Stimulated activated CD8-positive, alpha-beta memory T cell treated with anti-CD3 and anti-CD28 coated beads, Interleukin-2, amount 100 ng/mL, for 48 hours (primary cell): ENCODE results near the gene PIGX.

ENCODE experiments used
- DNase-seq, 2 donors: peaks; one replicate each; pipeline ENCODE4 v3.0.0-alpha.2; 2020; ENCODE audit warnings: low read depth in 2 of 2

PIGX gene

DNA sequence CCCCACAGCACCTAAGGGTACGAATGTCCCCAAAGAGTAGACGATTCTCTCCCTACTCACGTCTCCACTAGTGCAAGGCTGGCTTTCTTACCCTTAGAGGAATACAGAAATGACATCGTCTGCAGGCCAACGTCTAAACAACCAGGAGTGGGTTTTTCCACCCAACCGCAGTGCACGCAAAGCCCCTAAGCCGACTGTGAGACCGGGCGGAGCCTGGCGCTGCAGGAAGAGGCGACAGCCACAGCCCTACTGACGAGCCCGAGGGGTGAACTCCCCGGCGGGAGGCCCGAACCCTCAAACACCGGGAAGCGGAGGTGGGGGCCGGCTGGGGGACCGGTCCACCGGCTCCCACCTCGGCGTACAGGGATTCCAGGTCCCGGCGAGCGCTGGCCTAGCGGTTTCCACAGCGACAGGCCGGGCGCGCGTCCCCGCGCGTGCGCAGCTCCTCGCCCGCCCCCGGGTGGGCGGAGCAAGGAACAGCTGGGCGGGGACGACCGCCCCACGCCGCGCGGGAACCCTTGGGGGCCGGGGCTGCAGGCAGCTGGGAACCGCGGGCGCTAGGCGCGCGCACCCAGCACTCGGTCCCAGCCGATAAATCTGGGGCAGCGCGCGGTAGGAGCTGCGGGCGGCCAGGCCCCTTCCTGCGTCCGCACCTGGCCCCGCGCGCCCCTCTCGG, at the start of gene PIGX, which contains the start of gene CEP19:
TSS of gene PIGX (plus strand) at position 540 of the 676 bp plus-strand sequence.
TSS of gene CEP19 (minus strand) at position 413 of the 676 bp plus-strand sequence. CDS start 3,593 bp downstream, outside the sequence.
- DNase-seq, result peak; percentile 83 to 85

DNA sequence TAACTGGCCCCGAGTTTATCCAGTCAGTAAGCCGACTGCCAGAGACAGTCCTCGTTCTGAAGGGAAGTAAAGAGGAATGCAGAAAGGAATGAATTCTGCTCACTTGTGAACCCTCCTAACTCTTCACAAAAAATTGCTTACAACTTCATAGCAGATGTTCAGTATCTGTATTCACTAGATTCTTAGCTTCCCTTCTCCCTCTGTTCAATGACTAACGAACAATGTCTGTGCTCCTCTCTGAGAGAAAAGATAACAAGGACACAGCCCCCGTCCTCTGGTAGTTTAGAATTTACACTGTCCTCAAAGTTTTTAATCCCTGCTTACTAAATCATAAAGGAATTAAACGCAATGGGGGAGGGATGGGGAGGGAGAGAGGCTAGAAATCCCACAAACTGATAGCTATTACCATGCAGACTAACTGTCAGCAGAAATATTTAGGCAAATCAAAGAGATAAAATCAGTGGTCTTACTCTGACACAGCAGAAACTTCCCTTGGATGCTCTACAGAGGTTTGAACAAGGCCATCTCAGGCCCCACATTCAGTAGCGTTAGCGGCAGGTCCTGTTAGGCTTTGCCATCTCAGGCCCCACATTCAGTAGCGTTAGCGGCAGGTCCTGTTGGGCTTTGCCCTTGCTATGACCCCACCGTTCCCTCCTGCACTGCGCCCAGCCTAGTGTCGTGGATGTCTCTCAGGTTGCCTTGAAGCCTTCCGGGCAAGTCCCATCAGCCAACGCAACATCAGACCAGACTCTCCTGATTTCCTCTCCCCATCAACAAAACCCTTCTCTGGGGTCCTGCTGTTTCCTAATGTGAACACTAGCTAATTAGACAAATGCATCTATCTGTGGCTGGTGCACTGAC, 49.2 kb upstream of the PIGX start:
- DNase-seq, result no peak

DNA sequence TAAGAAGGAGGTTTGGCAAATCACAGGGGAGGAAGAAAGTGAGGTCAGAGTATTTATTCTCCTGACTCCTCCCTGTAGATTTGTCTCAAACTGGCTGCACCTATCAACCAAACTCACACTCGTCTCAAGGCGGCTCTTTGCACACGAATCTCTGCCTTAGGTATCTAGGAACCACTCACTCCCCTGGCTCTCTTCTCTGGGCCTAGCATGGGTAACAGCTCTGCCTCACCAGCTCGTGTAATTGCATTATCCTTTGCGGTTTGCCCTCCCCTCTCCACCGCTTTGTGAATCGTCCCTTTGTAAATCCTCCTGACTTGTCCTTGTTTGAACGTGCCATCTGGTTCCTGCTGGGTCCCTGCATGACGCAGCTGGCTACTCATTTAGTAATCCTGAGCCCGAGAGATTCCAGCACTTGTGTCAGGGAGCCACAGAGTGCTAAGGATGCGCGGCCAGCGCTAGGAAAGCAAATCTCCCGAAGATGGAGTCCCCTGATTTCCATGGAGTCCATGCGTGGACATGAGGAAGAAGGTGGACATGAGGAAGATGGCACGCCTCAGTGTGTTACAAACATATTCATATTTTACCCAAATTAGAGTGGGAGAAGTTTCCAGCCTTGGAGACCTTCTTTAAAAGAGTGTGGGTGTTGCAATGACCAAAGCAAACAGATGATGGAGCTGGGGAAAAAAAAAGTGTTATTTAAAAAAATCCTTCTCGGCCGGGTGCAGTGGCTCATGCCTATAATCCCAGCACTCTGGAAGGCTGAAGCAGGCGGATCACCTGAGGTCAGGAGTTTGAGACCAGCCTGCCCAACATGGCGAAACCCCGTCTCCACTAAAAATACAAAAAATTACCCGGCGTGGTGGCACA, 45.9 kb upstream of the PIGX start:
- no peak for DNase-seq

DNA sequence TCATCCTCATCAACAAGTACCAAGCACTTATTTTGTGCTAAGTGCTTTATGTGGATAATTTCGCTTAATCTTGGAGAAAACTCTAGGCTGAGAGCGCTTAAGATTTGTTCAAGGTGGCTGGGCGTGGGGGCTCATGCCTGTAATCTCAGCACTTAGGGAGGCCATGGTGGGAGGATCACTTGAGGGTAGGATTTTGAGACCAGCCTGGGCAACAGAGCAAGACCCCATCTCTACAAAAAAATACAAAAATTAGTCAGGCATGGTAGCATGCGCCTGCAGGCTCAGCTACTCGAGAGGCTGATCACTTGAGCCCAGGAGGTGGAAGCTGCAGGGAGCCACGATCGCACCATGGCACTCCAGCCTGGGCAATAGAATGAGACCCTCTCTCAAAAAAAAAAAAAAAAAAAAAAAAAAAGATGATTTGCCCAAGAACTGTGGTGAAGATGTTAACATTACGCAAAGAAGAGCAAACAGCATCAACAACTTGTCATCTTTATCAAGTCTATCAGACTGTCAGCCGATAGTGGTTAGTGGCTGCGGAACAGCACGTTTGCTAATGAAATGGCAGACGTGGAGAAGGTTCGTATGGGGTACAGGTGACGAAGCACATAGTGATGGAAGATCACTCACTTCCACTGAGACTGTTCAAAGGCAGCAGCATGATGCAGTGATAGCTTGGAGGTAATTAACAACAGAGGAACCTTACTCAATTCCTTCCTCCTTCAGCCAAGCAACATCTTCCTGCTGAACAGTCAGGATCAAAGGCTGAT, 44.9 kb upstream of the PIGX start:
- no peak for DNase-seq

DNA sequence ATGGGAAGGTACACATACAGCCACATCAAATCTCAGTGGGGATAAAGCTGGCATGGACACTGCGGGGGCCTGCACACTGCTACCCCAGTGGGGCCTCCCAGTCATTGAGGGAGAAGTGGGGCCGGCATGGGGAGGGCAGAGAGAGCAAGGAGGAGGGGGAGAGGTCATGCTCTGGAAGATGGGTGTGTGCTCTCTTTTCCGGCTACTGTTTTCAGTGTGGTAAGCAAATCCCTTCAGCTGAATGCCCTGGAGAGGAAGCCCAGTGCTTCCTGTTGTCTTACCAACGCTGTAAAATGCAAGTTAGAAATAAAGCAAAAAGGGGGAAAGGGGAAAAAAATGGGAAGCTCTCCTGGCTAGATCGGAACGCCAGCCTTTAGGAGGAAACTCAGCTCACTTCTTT, 41.8 kb upstream of the PIGX start:
- DNase-seq, result no peak

DNA sequence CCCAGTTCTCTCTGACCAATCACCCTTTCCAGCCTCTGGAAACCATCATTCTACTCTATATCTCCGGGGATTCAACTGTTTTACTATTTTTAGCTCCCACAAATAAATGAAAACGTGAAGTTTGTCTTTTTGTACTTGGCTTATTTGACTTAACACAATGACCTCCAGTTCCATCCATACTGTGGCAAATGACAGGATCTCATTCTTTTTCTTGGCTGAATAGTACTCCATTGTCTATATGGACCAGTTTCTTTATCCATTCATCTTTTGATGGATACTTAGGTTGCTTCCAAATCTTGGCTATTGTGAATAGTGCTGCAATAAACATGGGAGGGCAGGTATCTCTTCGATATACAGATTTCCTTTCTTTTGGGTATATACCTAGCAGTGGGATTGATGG, 38.5 kb upstream of the PIGX start:
- DNase-seq, result no peak

DNA sequence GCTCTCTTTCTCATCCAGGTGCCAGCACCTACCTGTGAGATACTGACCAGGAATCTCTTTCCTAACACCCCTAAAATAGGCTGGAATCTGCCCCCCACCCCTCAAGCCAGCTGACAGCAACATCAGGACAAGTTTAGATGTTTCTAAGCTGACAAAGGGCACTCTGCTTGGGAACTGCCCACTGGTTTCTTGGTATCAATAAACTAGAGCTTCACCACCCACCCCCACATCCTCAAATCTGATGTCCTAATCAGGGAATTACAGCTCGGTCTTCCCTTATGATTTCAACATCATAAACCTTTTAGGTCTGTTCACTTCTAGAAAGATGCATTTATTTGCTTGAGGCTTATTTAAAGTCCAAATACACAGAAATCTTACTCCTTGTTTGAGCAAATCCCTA, 34.8 kb upstream of the PIGX start:
- no peak for DNase-seq

DNA sequence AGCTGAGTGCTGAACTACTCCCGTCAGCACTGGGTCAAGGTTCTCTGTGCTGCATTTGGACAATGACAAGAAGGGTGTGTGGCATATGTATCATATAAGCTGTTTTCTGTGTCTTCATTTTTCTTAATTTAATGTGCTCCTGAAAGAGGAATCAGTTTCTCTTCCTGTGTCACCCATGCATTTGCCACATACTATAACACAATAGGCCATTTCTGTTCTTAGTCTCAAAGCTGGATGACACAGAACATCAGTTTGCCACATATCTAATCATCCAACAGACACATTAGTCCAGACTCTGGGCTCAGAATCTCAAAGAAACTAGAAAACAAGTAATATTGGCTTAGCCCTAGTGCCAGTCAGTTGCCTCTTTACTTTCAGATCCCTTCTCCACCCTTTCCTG, 34.2 kb upstream of the PIGX start:
- DNase-seq, result no peak

DNA sequence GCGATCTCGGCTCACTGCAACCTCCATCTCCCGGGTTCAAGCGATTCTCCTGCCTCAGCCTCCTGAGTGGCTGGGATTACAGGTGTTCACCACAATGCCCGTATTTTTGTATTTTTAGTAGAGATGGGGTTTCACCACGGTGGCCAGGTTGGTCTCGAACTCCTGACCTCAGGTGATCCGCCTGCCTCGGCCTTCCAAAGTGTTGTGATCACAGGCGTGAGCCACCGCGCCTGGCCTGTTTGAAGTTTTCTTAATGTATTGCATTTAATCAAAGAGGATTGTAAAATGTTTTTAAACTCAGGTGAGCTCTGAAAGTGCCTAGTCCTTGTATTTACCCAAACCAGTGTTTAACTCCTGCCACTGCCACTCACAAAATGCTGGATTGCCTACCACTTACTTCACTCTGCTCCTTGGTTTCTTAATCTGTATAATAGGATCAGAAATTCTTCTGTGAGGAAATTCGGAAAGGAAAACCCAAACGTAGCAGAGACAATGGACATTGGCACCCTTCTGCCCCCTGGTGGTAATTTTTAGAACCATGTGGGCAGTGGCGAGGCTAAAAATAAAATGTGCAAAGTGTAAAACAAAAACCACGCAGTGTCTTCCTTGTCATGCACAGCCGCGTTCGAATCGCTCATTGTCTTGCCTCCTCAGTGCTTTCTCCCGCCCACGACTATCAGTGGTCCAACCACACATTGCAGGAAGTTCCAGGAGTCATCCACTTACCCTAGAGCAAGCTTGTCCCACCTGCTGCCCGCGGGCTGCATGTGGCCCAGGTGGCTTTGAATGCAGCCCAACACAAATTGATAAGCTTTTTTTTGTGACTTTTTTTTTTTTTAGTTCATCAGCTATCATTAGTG, 27.4 kb upstream of the PIGX start:
- peak; percentile 43 to 48 for DNase-seq

DNA sequence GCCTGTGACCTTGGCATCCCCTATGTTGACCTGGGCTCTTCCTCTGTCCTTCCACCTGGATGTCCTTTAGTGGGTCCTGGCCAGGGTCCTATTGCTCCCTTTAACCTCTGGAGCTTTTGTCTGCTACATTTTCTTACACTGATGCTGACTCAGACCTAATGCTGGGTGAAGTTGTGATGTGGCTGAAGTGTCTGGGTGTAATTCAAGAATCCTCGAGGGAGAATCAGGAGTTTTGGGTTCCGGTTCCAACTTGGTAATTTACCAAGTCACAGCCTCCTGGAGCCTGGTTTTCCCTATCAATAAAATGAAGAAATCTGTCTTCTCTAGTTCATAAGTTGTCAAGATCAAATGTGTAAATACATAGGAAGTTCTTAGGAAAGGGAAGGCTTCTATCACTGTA, 25.7 kb upstream of the PIGX start:
- no peak for DNase-seq

DNA sequence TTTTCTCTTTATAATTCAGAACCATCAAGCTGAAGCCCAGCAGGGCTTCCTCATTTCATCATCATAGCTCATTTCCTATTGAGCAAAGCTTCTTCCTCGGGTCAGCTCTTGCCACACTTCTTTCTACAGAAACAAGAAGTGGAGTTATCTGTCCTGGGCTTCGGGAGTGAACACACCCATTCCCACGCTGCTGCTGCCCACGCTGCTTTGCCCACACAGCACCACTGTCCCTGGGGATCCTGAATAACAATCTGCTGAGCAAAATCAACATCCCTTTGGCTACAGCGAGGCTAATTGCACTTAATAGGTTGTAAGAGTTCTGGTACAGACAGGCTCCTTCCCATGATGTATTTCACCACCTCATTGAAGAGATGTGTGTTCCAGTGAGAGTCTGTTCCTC, 23.8 kb upstream of the PIGX start:
- no peak for DNase-seq

DNA sequence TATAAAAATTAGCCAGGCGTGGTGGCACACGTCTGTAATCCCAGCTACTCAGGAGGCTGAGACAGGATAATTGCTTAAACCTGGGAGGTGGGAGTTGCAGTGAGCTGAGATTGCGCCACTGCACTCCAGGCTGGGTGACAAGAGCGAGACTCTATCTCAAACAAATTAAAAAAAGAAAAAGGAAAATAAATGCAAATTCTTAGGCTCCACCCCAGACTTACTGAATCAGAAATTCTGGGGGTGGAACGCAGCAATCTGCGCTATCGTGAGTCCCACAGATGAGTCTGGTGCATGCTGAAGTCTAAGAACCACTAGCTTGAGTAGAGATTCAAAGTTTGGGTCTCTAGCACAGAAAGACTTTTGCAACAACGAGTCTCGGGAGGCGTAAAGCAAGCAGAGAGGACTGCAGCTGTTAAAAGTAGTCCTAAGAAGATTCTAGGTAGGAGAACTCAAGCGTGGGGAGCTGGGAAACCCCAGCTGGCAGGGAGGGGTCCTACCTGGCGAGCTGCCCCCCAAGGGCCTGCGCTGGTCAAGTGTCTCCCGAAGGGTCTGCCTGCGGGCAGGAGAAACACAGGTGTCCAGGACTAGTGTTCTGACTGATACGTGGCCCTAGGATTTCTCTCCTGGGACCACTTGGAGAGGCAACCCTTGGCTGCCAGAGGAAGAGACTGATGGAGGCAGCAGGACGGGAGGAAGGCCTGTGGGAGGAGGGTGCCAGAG, 22.1 kb upstream of the PIGX start:
- no peak for DNase-seq

DNA sequence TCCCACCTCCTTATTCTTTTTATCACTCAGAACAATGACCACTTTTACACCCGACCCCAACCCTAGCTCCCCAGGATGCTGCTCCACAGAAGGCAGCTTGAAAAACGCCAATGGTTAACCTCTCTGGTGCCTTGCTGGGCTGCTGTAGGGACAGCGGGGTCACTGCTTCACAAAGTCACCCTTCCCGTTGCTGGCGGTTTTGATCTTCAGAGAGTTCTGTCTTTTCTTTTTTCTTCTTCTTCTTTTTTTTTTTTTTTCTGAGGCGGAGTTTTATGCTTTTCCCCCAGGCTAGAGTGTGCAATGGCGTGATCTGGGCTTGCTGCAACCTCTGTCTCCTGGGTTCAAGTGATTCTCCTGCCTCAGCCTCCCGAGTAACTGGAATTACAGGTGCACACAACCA, 20.8 kb upstream of the PIGX start:
- DNase-seq, result no peak

DNA sequence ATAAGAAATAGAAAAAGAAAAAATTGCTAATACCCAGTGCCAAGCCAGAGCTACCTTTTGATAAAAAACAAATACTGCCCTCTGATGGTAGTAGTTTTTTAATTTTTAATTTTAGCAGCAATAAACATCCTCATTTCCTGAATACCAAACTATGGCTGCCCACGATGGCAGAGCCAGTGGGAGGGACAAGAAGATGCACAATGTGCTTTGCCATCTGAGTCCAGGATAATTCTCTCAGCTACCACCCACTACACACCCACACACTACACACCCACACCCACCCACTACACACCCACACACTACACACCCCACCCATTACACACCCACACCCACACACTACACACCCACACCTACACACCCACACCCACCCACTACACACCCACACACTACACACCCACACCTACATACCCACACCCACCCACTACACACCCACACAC, 18.0 kb upstream of the PIGX start:
- no peak for DNase-seq

DNA sequence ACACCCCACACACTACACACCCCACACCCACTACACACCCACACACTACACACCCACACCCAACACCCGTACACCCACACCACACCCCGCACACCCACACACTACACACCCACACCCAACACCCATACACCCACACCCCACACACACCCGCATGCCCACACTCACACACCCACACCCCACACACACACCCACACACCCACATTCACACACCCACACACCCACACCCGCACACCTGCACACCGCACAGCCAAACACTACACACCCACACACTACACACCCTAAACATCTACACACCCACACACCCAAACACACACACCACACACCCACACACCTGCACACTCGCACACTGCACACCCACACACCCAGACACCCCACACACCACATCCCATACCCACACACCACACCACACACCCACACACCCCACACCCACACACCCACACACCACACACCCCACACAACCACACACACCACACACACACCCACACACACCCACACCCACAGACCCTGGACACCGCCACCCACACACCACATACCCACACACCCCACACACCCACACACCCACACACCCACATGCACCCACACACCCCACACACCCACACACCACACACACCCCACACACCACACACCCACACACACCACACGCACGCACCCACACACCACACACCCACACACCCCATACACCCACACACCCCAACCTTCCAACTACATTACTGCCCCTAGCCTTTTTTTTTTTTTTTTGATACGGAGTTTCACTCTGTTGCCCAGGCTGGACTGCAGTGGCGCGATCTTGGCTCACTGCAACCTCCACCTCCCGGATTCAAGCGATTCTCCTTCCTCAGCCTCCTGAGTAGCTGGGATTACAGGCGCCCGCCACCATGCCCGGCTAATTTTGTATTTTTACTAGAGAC, 17.0 kb upstream of the PIGX start:
- DNase-seq, result peak in 1 of 2 donors; percentile 5

DNA sequence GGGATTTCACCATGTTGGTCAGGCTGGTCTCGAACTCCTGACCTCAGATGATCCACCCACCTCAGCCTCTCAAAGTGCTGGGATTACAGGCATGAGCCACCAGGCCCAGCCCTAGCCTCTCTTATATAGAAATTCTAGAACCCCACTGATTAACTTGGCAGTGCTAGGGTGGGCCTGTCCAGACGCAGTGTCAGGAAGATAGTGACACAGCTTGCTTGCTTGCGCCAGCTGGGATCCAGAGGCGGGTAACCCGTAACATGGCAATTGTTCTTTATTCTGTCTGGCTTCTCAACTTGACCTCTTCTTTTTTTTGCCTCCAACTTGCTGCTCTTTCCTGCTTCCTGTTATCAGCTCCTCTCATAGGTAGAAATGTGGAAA, 16.3 kb upstream of the PIGX start:
- DNase-seq, result no peak

DNA sequence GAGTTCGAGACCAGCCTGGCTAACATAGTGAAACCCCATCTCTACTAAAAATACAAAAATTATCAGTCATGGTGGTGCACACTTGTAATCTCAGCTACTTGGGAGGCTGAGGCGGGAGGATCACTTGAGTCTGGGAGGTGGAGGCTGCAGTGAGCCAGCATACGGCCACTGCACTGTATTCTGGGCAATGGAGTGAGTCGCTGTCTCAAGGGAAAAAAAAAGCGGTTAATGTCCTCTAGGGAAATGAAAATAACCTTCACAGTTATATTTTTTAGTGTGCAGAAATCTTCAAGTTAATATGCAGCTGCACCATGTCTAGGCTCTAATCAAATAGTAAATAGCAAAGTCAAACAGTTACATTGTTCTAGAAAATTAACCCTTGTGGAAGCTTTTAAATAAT, 14.9 kb upstream of the PIGX start:
- no peak for DNase-seq

DNA sequence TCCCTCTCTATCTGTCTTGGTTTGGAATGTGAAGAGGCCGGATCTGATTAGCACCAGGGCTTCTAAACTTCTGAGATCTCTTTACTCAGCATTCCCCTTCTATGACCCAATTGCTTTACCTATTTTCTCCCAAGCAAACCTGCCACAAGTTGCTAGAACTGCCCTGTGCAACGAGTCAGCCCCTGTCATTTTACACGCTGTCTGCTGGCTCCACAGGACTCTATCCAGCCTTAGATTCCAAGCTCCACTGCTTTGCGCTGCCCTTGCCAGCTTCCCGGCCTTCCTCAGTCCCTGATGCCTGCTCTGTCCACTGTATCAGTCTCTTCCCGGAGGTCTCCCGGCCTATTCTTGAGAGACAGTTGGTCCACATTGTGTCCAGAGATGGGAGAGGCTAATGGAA, 12.4 kb upstream of the PIGX start:
- no peak for DNase-seq

DNA sequence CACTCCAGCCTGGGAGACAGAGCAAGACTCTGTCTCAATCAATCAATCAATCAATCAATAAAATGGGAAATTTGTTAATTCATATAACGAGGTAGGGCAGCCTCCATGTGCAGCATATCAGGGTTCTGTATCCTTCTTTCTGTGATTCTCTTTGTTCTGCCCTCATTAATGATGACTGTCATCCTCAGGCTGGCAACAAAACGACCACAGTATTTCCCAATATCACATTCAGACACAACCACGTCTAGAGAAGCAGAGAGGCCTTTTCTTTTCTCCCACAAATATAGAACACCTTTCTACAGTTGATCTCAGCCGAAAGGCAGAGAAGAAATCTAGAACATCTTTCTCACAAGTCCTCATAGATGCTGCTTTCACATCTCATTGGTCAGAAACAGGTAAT, 11.4 kb upstream of the PIGX start:
- DNase-seq, result no peak
